Measurements from ENCODE around the gene ST8SIA5.

The ST8SIA5 gene

DNA sequence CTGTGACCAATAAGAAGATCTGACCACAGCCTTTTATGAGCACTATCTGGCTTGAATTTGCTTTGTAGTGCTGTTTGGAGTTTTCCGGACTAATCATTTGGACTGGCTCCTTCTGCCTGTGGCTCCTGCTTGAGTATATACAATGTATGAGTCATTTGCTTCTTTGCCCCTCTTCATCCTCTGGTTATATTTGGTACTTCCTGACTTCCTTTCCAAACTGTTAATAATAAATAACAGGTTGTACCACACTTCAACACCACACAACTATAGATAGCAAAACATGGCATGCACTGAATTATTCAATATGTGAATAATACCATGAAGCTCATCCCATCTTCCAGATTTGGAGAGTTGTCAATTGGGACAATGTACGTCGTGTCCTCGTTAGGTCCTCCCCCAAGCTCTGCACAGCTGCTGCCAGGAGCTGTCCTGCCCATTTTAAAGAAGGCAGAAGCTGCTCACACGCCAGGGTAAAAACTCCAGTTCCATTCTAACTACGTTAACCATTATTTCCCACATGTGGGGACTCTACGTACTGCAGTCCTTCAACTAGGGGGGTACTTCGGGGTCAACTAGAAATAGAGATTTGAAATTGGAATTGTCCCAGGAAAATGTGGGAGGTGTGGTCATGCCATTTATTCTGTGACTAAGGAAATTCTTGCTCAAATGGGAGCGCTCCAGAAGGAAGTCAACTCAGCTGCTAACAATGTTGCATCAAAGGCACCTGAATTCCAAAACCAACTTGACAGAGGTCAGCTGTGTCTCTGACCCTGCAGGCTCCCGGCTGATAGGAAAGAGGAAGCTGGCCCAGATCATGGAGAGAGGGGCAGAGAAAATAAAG is 38.1 kb downstream of the ST8SIA5 start:
- Histone ChIP-seq H3K79me2 (ENCODE audit: insufficient read depth, low read length) (no peaks in the 10 kb centered on the region), H3K27ac (ENCODE audit: low read length) (no peak overlapping the region), H3K4me3 (ENCODE audit: low read depth in 1 of 2, low read length in 2 of 2) (no peak overlapping the region), H3K27me3 (ENCODE audit: insufficient read depth, low read length, poor library complexity) (peaks cover 23% of the 10 kb centered on the region), H4K20me1 (ENCODE audit: insufficient read depth, low read length) (no peaks in the 10 kb centered on the region), H3K36me3 (ENCODE audit: insufficient read depth, low read length) (no peaks in the 10 kb centered on the region), H3K4me1 (ENCODE audit: insufficient read depth, low read length) (no peaks in the 10 kb centered on the region), H2AFZ (ENCODE audit: low read depth, low read length) (no peak overlapping the region), H3K9ac (ENCODE audit: low read depth, low read length) (no peak overlapping the region), H3K9me3 (ENCODE audit: insufficient read depth, low read length, severe bottlenecking) (no peaks in the 10 kb centered on the region), H3K4me2 (ENCODE audit: insufficient read depth, low read length) (no peak overlapping the region)
- no peak for TF ChIP-seq EZH2 (IDR thresholded peaks at IDR 0.05; ENCODE audit: borderline replicate concordance, low read depth, low read length, severe bottlenecking)
- TF ChIP-seq, protein P1, sequence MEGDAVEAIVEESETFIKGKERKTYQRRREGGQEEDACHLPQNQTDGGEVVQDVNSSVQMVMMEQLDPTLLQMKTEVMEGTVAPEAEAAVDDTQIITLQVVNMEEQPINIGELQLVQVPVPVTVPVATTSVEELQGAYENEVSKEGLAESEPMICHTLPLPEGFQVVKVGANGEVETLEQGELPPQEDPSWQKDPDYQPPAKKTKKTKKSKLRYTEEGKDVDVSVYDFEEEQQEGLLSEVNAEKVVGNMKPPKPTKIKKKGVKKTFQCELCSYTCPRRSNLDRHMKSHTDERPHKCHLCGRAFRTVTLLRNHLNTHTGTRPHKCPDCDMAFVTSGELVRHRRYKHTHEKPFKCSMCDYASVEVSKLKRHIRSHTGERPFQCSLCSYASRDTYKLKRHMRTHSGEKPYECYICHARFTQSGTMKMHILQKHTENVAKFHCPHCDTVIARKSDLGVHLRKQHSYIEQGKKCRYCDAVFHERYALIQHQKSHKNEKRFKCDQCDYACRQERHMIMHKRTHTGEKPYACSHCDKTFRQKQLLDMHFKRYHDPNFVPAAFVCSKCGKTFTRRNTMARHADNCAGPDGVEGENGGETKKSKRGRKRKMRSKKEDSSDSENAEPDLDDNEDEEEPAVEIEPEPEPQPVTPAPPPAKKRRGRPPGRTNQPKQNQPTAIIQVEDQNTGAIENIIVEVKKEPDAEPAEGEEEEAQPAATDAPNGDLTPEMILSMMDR (IDR thresholded peaks at IDR 0.05; ENCODE audit: borderline replicate concordance, extremely low read depth, low read length, poor library complexity, severe bottlenecking): no peak
- DNase-seq (no peak), ATAC-seq (ENCODE audit: insufficient read depth, low read depth) (no peak)

- Histone ChIP-seq H3K9me3 (ENCODE audit: insufficient read depth, low read length, severe bottlenecking) (no peaks in the 10 kb centered on the region), H3K27ac (ENCODE audit: low read length) (no peak overlapping the region), H2AFZ (ENCODE audit: low read depth, low read length) (no peak overlapping the region), H3K4me3 (ENCODE audit: low read depth in 1 of 2, low read length in 2 of 2) (no peak overlapping the region), H3K79me2 (ENCODE audit: insufficient read depth, low read length) (no peaks in the 10 kb centered on the region), H4K20me1 (ENCODE audit: insufficient read depth, low read length) (no peaks in the 10 kb centered on the region), H3K9ac (ENCODE audit: low read depth, low read length) (no peak overlapping the region), H3K4me2 (ENCODE audit: insufficient read depth, low read length) (no peak overlapping the region), H3K27me3 (ENCODE audit: insufficient read depth, low read length, poor library complexity) (peaks cover 30% of the 10 kb centered on the region), H3K36me3 (ENCODE audit: insufficient read depth, low read length) (no peaks in the 10 kb centered on the region), H3K4me1 (ENCODE audit: insufficient read depth, low read length) (no peaks in the 10 kb centered on the region)
- ATAC-seq (ENCODE audit: insufficient read depth, low read depth) (no peak), DNase-seq (no peak)
- TF ChIP-seq EZH2 (IDR thresholded peaks at IDR 0.05; ENCODE audit: borderline replicate concordance, low read depth, low read length, severe bottlenecking): no peak
- TF ChIP-seq, protein P1 (IDR thresholded peaks at IDR 0.05; ENCODE audit: borderline replicate concordance, extremely low read depth, low read length, poor library complexity, severe bottlenecking): no peak
These were observed 40.0 kb downstream of the ST8SIA5 start for GRCh38 chr18:46716827-46717226.

- TF ChIP-seq, protein P1 (IDR thresholded peaks at IDR 0.05; ENCODE audit: borderline replicate concordance, extremely low read depth, low read length, poor library complexity, severe bottlenecking): no peak
- TF ChIP-seq EZH2 (IDR thresholded peaks at IDR 0.05; ENCODE audit: borderline replicate concordance, low read depth, low read length, severe bottlenecking): no peak
- Histone ChIP-seq H3K4me2 (ENCODE audit: insufficient read depth, low read length) (no peak overlapping the region), H3K36me3 (ENCODE audit: insufficient read depth, low read length) (no peaks in the 10 kb centered on the region), H3K4me3 (ENCODE audit: low read depth in 1 of 2, low read length in 2 of 2) (no peak overlapping the region), H3K9me3 (ENCODE audit: insufficient read depth, low read length, severe bottlenecking) (no peaks in the 10 kb centered on the region), H3K4me1 (ENCODE audit: insufficient read depth, low read length) (no peaks in the 10 kb centered on the region), H4K20me1 (ENCODE audit: insufficient read depth, low read length) (no peaks in the 10 kb centered on the region), H3K27ac (ENCODE audit: low read length) (no peak overlapping the region), H3K79me2 (ENCODE audit: insufficient read depth, low read length) (no peaks in the 10 kb centered on the region), H3K27me3 (ENCODE audit: insufficient read depth, low read length, poor library complexity) (peaks cover 27% of the 10 kb centered on the region), H3K9ac (ENCODE audit: low read depth, low read length) (no peak overlapping the region), H2AFZ (ENCODE audit: low read depth, low read length) (no peak overlapping the region)
- ATAC-seq (ENCODE audit: insufficient read depth, low read depth) (no peak), DNase-seq (no peak)
These were observed 40.5 kb downstream of the ST8SIA5 start for GRCh38 chr18:46716336-46716735.
